Vagina (tissue), 2 donors: ENCODE data around the gene GBX1. TPM values are rescaled to one million over a fixed set of nuclear protein-coding genes. Genes with fewer than 3 reads are reported as not detected.

Experiments
- DNase-seq, 2 donors: peaks; one replicate each; pipeline ENCODE4 v3.0.0-alpha.2; 2017; ENCODE audit errors: extremely low spot score in 2 of 2
- H3K27ac ChIP-seq: fragments of 200-600 bp; sonication (generic); one replicate; pipeline ENCODE4 v1.5.1; 2019
- H3K27me3 ChIP-seq: fragments of 200-600 bp; sonication (generic); one replicate; pipeline ENCODE4 v1.5.1; 2019
- H3K36me3 ChIP-seq, 2 donors: fragments of 200-600 bp; sonication (generic); one replicate each; pipeline ENCODE4 v1.5.1; 2017 to 2019
- H3K4me1 ChIP-seq: fragments of 200-600 bp; sonication (generic); one replicate; pipeline ENCODE4 v1.5.1; 2019
- H3K4me3 ChIP-seq, 2 donors: fragments of 200-600 bp; sonication (generic); 1 replicate in 1 of 2; 2 replicates in 1 of 2; pipeline ENCODE4 v1.5.1; 2016 to 2019
- H3K9me3 ChIP-seq: fragments of 200-600 bp; sonication (generic); one replicate; pipeline ENCODE4 v1.5.1; 2019
- CTCF ChIP-seq, 3 experiments: fragments of 450-650 bp in 2 of 3; fragments of 200-600 bp in 1 of 3; sonication (generic) in 1 of 3; IDR thresholded peaks; one replicate each; pipeline ENCODE4 v1.5.1; 2017 to 2019; ENCODE audit warnings: antibody characterized with exemption in 3 of 3, mild to moderate bottlenecking in 2 of 3, moderate library complexity in 2 of 3
- POLR2A ChIP-seq, 2 donors: fragments of 450-650 bp; IDR thresholded peaks; one replicate each; pipeline ENCODE4 v1.6.1; 2017; ENCODE audit warnings: antibody characterized with exemption in 2 of 2, mild to moderate bottlenecking in 2 of 2, moderate library complexity in 2 of 2
- POLR2AphosphoS5 ChIP-seq, 2 donors: sonication (generic); formaldehyde crosslinking; IDR thresholded peaks; one replicate each; pipeline ENCODE4 v1.9.0; 2017; ENCODE audit warnings: antibody characterized with exemption in 2 of 2, mild to moderate bottlenecking in 2 of 2, low read depth in 1 of 2; ENCODE audit not compliant: insufficient read depth in 1 of 2
- intact Hi-C: fragments of 100-400 bp; cut with DNase I; formaldehyde crosslinking; loops from one replicate; pipeline ENCODE4 v1.15.1; 2023
- total RNA-seq: library from RNA; depleted of rRNA; stranded (reverse); fragments of >200 nt; gene quantifications from one replicate; pipeline ENCODE4 v1.2.3, GENCODE V29; 2016

Gene GBX1
- total RNA-seq, 1 donor from 2014 or later, result not detected

- no peak overlapping the region for H3K4me3 ChIP-seq
- H3K9me3 ChIP-seq, result no peaks in the 10 kb centered on the region
- H3K36me3 ChIP-seq, result no peaks in the 10 kb centered on the region
- H3K27me3 ChIP-seq, result no peaks in the 10 kb centered on the region
- no peak for DNase-seq
- intact Hi-C loops, result no loop called here
- no peaks in the 10 kb centered on the region for H3K4me1 ChIP-seq
- H3K27ac ChIP-seq, result no peak overlapping the region
- TF ChIP-seq POLR2AphosphoS5 (IDR thresholded peaks at IDR 0.05; ENCODE audit: insufficient read depth in 1 of 2, low read depth in 1 of 2) (no peak), CTCF (IDR thresholded peaks at IDR 0.05) (no peak), POLR2A (IDR thresholded peaks at IDR 0.05) (no peak)
Observed at GRCh38 chr7:151207315-151207714, 39.8 kb upstream of the GBX1 start.

- no peaks in the 10 kb centered on the region for H3K4me1 ChIP-seq
- DNase-seq, result no peak
- intact Hi-C loops, result no loop called here
- TF ChIP-seq POLR2AphosphoS5 (IDR thresholded peaks at IDR 0.05; ENCODE audit: insufficient read depth in 1 of 2, low read depth in 1 of 2) (no peak), POLR2A (IDR thresholded peaks at IDR 0.05) (no peak), CTCF (IDR thresholded peaks at IDR 0.05) (no peak)
- H3K36me3 ChIP-seq, result no peaks in the 10 kb centered on the region
- H3K9me3 ChIP-seq, result no peaks in the 10 kb centered on the region
- no peaks in the 10 kb centered on the region for H3K27me3 ChIP-seq
- H3K27ac ChIP-seq, result no peak overlapping the region
- H3K4me3 ChIP-seq, result no peak overlapping the region
Observed at GRCh38 chr7:151206914-151207313, 39.4 kb upstream of the GBX1 start.

DNA sequence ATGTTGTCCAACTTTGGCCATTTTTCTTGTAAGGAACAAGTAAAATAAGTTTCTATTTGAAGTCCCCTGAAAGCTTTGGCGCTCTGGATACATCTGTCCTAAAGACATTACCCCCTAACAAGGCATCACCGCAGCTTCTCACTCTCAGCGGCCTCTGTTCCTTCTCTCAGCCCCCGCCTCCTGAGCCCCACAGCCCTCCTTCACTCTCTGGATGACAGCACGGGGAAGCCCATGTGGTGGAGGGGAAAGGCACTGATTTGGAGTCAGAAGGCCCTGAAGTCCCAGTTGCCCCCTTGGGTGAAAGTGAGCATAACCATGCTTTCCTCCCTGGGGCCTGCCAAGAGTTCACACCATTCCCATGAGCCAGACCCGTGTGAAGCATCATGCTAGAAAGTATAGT, 38.2 kb upstream of the GBX1 start:
- no peak for DNase-seq
- intact Hi-C loops, result no loop called here
- Histone ChIP-seq H3K27me3 (no peaks in the 10 kb centered on the region), H3K36me3 (no peaks in the 10 kb centered on the region), H3K27ac (no peak overlapping the region), H3K4me3 (no peak overlapping the region), H3K9me3 (no peaks in the 10 kb centered on the region), H3K4me1 (no peaks in the 10 kb centered on the region)
- no peak for TF ChIP-seq CTCF (IDR thresholded peaks at IDR 0.05)
- TF ChIP-seq POLR2AphosphoS5 (IDR thresholded peaks at IDR 0.05; ENCODE audit: insufficient read depth in 1 of 2, low read depth in 1 of 2), result no peak
- no peak for TF ChIP-seq POLR2A (IDR thresholded peaks at IDR 0.05)

GRCh38 chr7:151204383-151205032, 37.0 kb upstream of the GBX1 start:
- intact Hi-C loops, result no loop called here
- TF ChIP-seq POLR2A (IDR thresholded peaks at IDR 0.05), result no peak
- no peak for TF ChIP-seq CTCF (IDR thresholded peaks at IDR 0.05)
- TF ChIP-seq POLR2AphosphoS5 (IDR thresholded peaks at IDR 0.05; ENCODE audit: insufficient read depth in 1 of 2, low read depth in 1 of 2), result no peak
- H3K27ac ChIP-seq, result no peak overlapping the region
- no peak for DNase-seq
- no peaks in the 10 kb centered on the region for H3K36me3 ChIP-seq
- peaks cover 8% of the 10 kb centered on the region for H3K4me1 ChIP-seq
- no peaks in the 10 kb centered on the region for H3K9me3 ChIP-seq
- no peaks in the 10 kb centered on the region for H3K27me3 ChIP-seq
- no peak overlapping the region for H3K4me3 ChIP-seq

DNA sequence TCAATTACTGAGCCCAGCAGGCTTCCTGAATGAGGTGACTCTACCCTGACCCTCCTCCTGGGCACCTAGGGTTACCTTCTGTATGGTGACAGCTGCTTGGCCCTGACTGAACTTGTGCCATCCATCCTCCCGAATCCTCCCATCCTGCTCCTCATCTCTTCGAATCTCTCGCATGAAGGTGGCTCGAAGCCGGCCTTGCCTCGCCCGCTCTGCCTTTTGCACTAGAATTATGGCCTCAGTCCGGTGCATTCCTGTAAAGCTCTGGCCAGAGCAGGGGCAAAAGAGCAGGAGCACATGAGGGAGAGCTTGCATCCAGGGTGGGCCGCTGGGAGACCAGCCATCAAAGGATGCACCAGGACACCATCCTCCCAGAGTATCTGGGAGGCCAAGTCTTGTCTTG, 35.3 kb upstream of the GBX1 start:
- no peak for TF ChIP-seq POLR2AphosphoS5 (IDR thresholded peaks at IDR 0.05; ENCODE audit: insufficient read depth in 1 of 2, low read depth in 1 of 2)

More for the DNA sequence above, 35.3 kb upstream of the GBX1 start:
- Histone ChIP-seq H3K9me3 (no peaks in the 10 kb centered on the region), H3K27ac (no peak overlapping the region), H3K36me3 (no peaks in the 10 kb centered on the region), H3K27me3 (no peaks in the 10 kb centered on the region), H3K4me3 (no peak overlapping the region), H3K4me1 (peaks cover 14% of the 10 kb centered on the region)
- DNase-seq, result no peak
- intact Hi-C loops, result no loop called here
